H9 (cell line): ENCODE results near the gene PIAS1. TPM values are rescaled to one million over a fixed set of nuclear protein-coding genes. Genes with fewer than 3 reads are reported as not detected.

Experiments
- DNase-seq: peaks from one replicate; pipeline ENCODE4 v3.0.0-alpha.2; 2017
- H2AFZ ChIP-seq: one replicate; pipeline ENCODE4 v1.6.1; 2013; ENCODE audit warnings: mild to moderate bottlenecking, low read length, control low read depth, moderate library complexity
- H2AK5ac ChIP-seq: 2 replicates; pipeline ENCODE4 v1.6.1; 2013; ENCODE audit warnings: low read length, control low read depth, mixed read lengths; ENCODE audit not compliant: insufficient read length
- H2BK120ac ChIP-seq: one replicate; pipeline ENCODE4 v1.6.1; 2013; ENCODE audit warnings: low read depth, mild to moderate bottlenecking, low read length, control low read depth, inconsistent platforms; ENCODE audit not compliant: poor library complexity, severe bottlenecking
- H2BK12ac ChIP-seq: 2 replicates; pipeline ENCODE4 v1.6.1; 2013; ENCODE audit warnings: low read length, control low read depth, mixed read lengths, low read depth; ENCODE audit not compliant: insufficient read length
- H2BK15ac ChIP-seq: 2 replicates; pipeline ENCODE4 v1.6.1; 2013; ENCODE audit warnings: low read depth, low read length, control low read depth
- H2BK20ac ChIP-seq: one replicate; pipeline ENCODE4 v1.6.1; 2013; ENCODE audit warnings: low read depth, mild to moderate bottlenecking, low read length, control low read depth, inconsistent platforms; ENCODE audit not compliant: poor library complexity, severe bottlenecking
- H2BK5ac ChIP-seq: 2 replicates; pipeline ENCODE4 v1.6.1; 2013; ENCODE audit warnings: low read length, control low read depth, mixed read lengths; ENCODE audit not compliant: insufficient read length
- H3K14ac ChIP-seq: 2 replicates; pipeline ENCODE4 v1.6.1; 2013; ENCODE audit warnings: low read length, control low read depth; ENCODE audit not compliant: insufficient read depth
- H3K18ac ChIP-seq: 2 replicates; pipeline ENCODE4 v1.6.1; 2013; ENCODE audit warnings: low read depth, mild to moderate bottlenecking, mixed read lengths, low read length, control low read depth; ENCODE audit not compliant: insufficient read length
- H3K23ac ChIP-seq: 2 replicates; pipeline ENCODE4 v1.6.1; 2013; ENCODE audit warnings: low read length, control low read depth, mixed read lengths, low read depth; ENCODE audit not compliant: insufficient read length
- H3K23me2 ChIP-seq: 2 replicates; pipeline ENCODE4 v1.6.1; 2013; ENCODE audit warnings: low read depth, mild to moderate bottlenecking, mixed read lengths, low read length, control low read depth; ENCODE audit not compliant: insufficient read length, poor library complexity, severe bottlenecking
- H3K27ac ChIP-seq: 2 replicates; pipeline ENCODE4 v1.5.1; 2013; ENCODE audit warnings: low read length, control low read depth, mixed read lengths, low read depth; ENCODE audit not compliant: insufficient read length
- H3K27me3 ChIP-seq: 2 replicates; pipeline ENCODE4 v1.6.1; 2013; ENCODE audit warnings: low read length, control low read depth, inconsistent platforms; ENCODE audit not compliant: insufficient read depth
- H3K4ac ChIP-seq: 2 replicates; pipeline ENCODE4 v1.6.1; 2013; ENCODE audit warnings: low read depth, mild to moderate bottlenecking, control low read depth, inconsistent platforms, low read length, moderate library complexity
- H3K4me1 ChIP-seq: 2 replicates; pipeline ENCODE4 v1.6.1; 2013; ENCODE audit warnings: low read length, control low read depth, inconsistent platforms; ENCODE audit not compliant: insufficient read depth
- H3K4me2 ChIP-seq: 2 replicates; pipeline ENCODE4 v1.6.1; 2013; ENCODE audit warnings: low read length, control low read depth, mixed read lengths; ENCODE audit not compliant: insufficient read length, insufficient read depth
- H3K56ac ChIP-seq: 2 replicates; pipeline ENCODE4 v1.6.1; 2013; ENCODE audit warnings: low read depth, mild to moderate bottlenecking, mixed read lengths, low read length, control low read depth; ENCODE audit not compliant: insufficient read length
- H3K79me1 ChIP-seq: 2 replicates; pipeline ENCODE4 v1.6.1; 2013; ENCODE audit warnings: low read depth, mild to moderate bottlenecking, moderate library complexity, low read length, control low read depth, inconsistent platforms; ENCODE audit not compliant: insufficient read depth, poor library complexity, severe bottlenecking
- H3K79me2 ChIP-seq: 2 replicates; pipeline ENCODE4 v1.6.1; 2013; ENCODE audit warnings: low read length, control low read depth, inconsistent platforms; ENCODE audit not compliant: insufficient read depth
- H3K9ac ChIP-seq: 2 replicates; pipeline ENCODE4 v1.6.1; 2013; ENCODE audit warnings: low read length, control low read depth, mixed read lengths; ENCODE audit not compliant: insufficient read length; ENCODE audit errors: extremely low read depth
- H3K9me3 ChIP-seq: one replicate; pipeline ENCODE4 v1.6.1; 2013; ENCODE audit warnings: low read depth, low read length, inconsistent platforms; ENCODE audit not compliant: control insufficient read depth
- H3T11ph ChIP-seq: one replicate; pipeline ENCODE4 v1.6.1; 2013; ENCODE audit warnings: mild to moderate bottlenecking, low read length, control low read depth, inconsistent platforms
- H4K20me1 ChIP-seq: one replicate; pipeline ENCODE4 v1.6.1; 2013; ENCODE audit not compliant: control insufficient read depth, insufficient read length, insufficient read depth
- H4K5ac ChIP-seq: 2 replicates; pipeline ENCODE4 v1.6.1; 2013; ENCODE audit warnings: low read depth, mild to moderate bottlenecking, mixed read lengths, low read length, control low read depth; ENCODE audit not compliant: insufficient read length
- H4K8ac ChIP-seq: replicated peaks from 2 replicates; pipeline ENCODE4 v1.6.1; 2013; ENCODE audit warnings: low read length, control low read depth, mixed read lengths, low read depth; ENCODE audit not compliant: insufficient read length
- H4K91ac ChIP-seq: 2 replicates; pipeline ENCODE4 v1.6.1; 2013; ENCODE audit warnings: low read depth, mild to moderate bottlenecking, moderate library complexity, mixed read lengths, low read length, control low read depth; ENCODE audit not compliant: insufficient read length
- H3K27ac Mint-ChIP-seq, 3 experiments: 2 replicates in 2 of 3; 3 replicates in 1 of 3; pipeline ENCODE4 v1.8.0; 2020 to 2021; ENCODE audit warnings: mixed read lengths in 3 of 3, mild to moderate bottlenecking in 1 of 3, moderate library complexity in 1 of 3
- H3K27me3 Mint-ChIP-seq: 2 replicates; pipeline ENCODE4 v1.8.0; 2021; ENCODE audit warnings: low read depth, mild to moderate bottlenecking, moderate library complexity, mixed read lengths
- H3K36me3 Mint-ChIP-seq, 3 experiments: 2 replicates in 2 of 3; 3 replicates in 1 of 3; pipeline ENCODE4 v1.8.0; 2020 to 2021; ENCODE audit warnings: low read depth in 3 of 3, mixed read lengths in 3 of 3; ENCODE audit not compliant: insufficient read depth in 1 of 3
- H3K4me1 Mint-ChIP-seq, 2 experiments: 2 replicates each; pipeline ENCODE4 v1.8.0; 2020; ENCODE audit warnings: mixed read lengths in 2 of 2
- H3K4me3 Mint-ChIP-seq, 2 experiments: 2 replicates in 1 of 2; 3 replicates in 1 of 2; pipeline ENCODE4 v1.8.0; 2020 to 2021; ENCODE audit warnings: mild to moderate bottlenecking in 2 of 2, mixed read lengths in 2 of 2, moderate library complexity in 1 of 2
- H3K9me3 Mint-ChIP-seq, 2 experiments: 2 replicates in 1 of 2; 3 replicates in 1 of 2; pipeline ENCODE4 v1.8.0; 2020; ENCODE audit warnings: mild to moderate bottlenecking in 2 of 2, mixed read lengths in 2 of 2, moderate library complexity in 1 of 2
- WGBS: extraction: QIAGEN DNeasy Blood & Tissue Kit; methylation state at CpG from one replicate; pipeline ENCODE4 v1.1.7; 2013; ENCODE audit warnings: missing lambda C conversion rate, low lambda C conversion rate, mixed read lengths; ENCODE audit not compliant: insufficient read length; ENCODE audit errors: extremely low coverage; 5-methylcytosine and 5-hydroxymethylcytosine counted together
- total RNA-seq: library from RNA; stranded (reverse); gene quantifications from 2 replicates; pipeline ENCODE4 v1.2.1, GENCODE V29; 2021
- TF ChIP-seq, protein P1 (sequence below): fragments of 200-600 bp; sonication (generic); conservative IDR thresholded peaks from 3 replicates; pipeline ENCODE4 v1.8.0; 2021; ENCODE audit warnings: antibody characterized with exemption, mild to moderate bottlenecking

Gene PIAS1
- total RNA-seq, 1 experiment from 2014 or later = 31.1 TPM

GRCh38 chr15:68203956-68204355 lies 149.8 kb downstream of the PIAS1 start:
- Mint-ChIP-seq H3K27ac (no peak overlapping the region), H3K27me3 (no peaks in the 10 kb centered on the region; the same call in 1 of the 2 replicates), H3K9me3 (no peaks in the 10 kb centered on the region), H3K4me3 (no peak overlapping the region), H3K4me1 (peaks cover 42 to 58% of the 10 kb centered on the region in 2 experiments), H3K36me3 (peaks cover 4 to 8% (median 8%) of the 10 kb centered on the region in 3 experiments; a peak in 3 of 7 replicates)
- Histone ChIP-seq H3K4ac (no peak overlapping the region), H3K23me2 (no peaks in the 10 kb centered on the region), H4K8ac (no peak overlapping the region), H3K27ac (no peak overlapping the region), H3K9me3 (no peaks in the 10 kb centered on the region), H2BK12ac (no peak overlapping the region), H3K18ac (no peak overlapping the region), H3K4me1 (peaks cover 11% of the 10 kb centered on the region), H3K27me3 (no peaks in the 10 kb centered on the region), H2AFZ (no peak overlapping the region), H2BK15ac (no peak overlapping the region), H2BK20ac (no peak overlapping the region), H4K20me1 (no peaks in the 10 kb centered on the region), H3K14ac (no peak overlapping the region), H3K9ac (no peak overlapping the region), H3K79me1 (no peaks in the 10 kb centered on the region), H3K79me2 (no peaks in the 10 kb centered on the region), H3K56ac (no peak overlapping the region), H4K5ac (no peak overlapping the region), H4K91ac (no peak overlapping the region), H3K4me2 (no peak overlapping the region), H2AK5ac (no peak overlapping the region), H3T11ph (no peak overlapping the region), H2BK120ac (no peak overlapping the region), H3K23ac (no peak overlapping the region), H2BK5ac (no peak overlapping the region)
- TF ChIP-seq, protein P1, sequence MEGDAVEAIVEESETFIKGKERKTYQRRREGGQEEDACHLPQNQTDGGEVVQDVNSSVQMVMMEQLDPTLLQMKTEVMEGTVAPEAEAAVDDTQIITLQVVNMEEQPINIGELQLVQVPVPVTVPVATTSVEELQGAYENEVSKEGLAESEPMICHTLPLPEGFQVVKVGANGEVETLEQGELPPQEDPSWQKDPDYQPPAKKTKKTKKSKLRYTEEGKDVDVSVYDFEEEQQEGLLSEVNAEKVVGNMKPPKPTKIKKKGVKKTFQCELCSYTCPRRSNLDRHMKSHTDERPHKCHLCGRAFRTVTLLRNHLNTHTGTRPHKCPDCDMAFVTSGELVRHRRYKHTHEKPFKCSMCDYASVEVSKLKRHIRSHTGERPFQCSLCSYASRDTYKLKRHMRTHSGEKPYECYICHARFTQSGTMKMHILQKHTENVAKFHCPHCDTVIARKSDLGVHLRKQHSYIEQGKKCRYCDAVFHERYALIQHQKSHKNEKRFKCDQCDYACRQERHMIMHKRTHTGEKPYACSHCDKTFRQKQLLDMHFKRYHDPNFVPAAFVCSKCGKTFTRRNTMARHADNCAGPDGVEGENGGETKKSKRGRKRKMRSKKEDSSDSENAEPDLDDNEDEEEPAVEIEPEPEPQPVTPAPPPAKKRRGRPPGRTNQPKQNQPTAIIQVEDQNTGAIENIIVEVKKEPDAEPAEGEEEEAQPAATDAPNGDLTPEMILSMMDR = no peak
- no CpG with 5 or more reads among the region's 5 CpGs for WGBS
- DNase-seq = no peak
